Fibroblast of the aortic adventitia (primary cell): ENCODE data around the gene RBAK. TPM values are rescaled to one million over a fixed set of nuclear protein-coding genes. Genes with fewer than 3 reads are reported as not detected.

ENCODE experiments used
- DNase-seq: peaks from one replicate; pipeline ENCODE4 v3.0.0-alpha.2; 2010; ENCODE audit warnings: low read depth
- H3K4me3 ChIP-seq: 2 replicates; pipeline ENCODE4 v1.5.1; 2011; ENCODE audit warnings: low read depth, mild to moderate bottlenecking, control low read depth, low read length, moderate library complexity
- small RNA-seq: library from RNA; depleted of rRNA; stranded (forward); fragments of <200 nt; gene quantifications from one replicate; pipeline ENCODE3, GENCODE V24; 2012
- total RNA-seq: library from RNA; depleted of rRNA; stranded (reverse); fragments of >200 nt; gene quantifications from 2 replicates; pipeline ENCODE4 v1.2.3, GENCODE V29; 2012; ENCODE audit warnings: low replicate concordance
- TF ChIP-seq, protein P1 (sequence below): IDR thresholded peaks from 2 replicates; pipeline ENCODE4 v1.5.1; 2011; ENCODE audit warnings: mild to moderate bottlenecking, low read length, control low read depth, inconsistent platforms; ENCODE audit not compliant: insufficient read depth

RBAK gene
- total RNA-seq, 1 donor = 9.1 TPM

- TF ChIP-seq, protein P1, sequence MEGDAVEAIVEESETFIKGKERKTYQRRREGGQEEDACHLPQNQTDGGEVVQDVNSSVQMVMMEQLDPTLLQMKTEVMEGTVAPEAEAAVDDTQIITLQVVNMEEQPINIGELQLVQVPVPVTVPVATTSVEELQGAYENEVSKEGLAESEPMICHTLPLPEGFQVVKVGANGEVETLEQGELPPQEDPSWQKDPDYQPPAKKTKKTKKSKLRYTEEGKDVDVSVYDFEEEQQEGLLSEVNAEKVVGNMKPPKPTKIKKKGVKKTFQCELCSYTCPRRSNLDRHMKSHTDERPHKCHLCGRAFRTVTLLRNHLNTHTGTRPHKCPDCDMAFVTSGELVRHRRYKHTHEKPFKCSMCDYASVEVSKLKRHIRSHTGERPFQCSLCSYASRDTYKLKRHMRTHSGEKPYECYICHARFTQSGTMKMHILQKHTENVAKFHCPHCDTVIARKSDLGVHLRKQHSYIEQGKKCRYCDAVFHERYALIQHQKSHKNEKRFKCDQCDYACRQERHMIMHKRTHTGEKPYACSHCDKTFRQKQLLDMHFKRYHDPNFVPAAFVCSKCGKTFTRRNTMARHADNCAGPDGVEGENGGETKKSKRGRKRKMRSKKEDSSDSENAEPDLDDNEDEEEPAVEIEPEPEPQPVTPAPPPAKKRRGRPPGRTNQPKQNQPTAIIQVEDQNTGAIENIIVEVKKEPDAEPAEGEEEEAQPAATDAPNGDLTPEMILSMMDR = no peak
- H3K4me3 ChIP-seq = no peak overlapping the region
- DNase-seq = no peak
These were observed 70.7 kb downstream of the RBAK start for GRCh38 chr7:5116359-5116758.

DNA sequence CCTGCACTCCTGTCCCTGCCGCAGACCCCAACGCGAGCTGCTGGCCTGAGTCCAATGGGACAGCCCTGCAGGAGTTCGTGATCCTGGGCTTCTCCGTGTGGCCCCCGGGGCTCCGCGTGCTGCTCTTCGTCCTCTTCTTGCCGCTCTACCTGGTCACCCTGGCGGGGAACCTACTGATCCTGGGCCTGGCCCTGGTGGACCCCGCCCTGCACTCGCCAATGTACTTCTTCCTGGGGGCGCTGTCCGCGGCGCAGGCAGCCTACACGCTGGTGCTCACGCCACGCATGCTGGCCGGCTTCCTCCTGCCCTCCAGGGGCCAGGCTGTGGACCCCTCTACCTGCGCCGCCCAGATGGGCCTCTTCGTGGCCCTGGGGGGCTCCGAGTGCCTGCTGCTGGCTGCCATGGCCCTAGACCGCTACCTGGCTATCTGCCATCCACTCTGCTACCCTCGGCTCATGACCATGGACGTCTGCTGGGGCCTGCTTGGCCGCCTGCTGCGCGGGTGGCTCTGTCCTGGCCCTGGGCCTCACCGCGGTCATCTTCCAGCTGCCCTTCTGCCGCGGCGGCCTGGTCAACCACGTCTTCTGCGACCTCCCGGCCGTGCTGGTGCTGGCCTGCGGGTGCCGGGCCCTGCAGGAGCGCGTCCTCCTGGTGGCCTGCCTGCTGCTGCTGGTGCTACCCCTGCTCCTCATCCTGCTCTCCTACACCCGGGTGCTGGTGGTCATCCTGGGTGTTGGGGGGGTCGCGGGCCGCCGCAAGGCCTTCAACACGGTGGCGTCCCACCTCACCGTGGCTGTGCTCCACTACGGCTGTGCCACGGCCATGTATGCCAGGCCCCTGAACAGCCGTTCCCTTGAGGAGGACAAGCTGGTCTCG lies 71.7 kb downstream of the RBAK start:
- H3K4me3 ChIP-seq = no peak overlapping the region
- DNase-seq = no peak
- TF ChIP-seq, protein P1 = no peak

Small RNAs within 50 kb of the gene (small RNA-seq; reads per million reads assigned to genes)
- not detected for gene AC092032.1

Other genes starting within 250 kb of the RBAK start
- gene PAPOLB, start 183.8 kb upstream of the RBAK start, total RNA-seq = 0.18 TPM in 1 of 2 replicates, not detected in the other
- 0.25 and 1.4 TPM in 2 replicates for gene RADIL, start 162.1 kb upstream of the RBAK start, total RNA-seq
- not detected in 2 replicates for gene MMD2, start 86.7 kb upstream of the RBAK start, total RNA-seq
- 37.6 and 51.2 TPM in 2 replicates for gene WIPI2, start 144.4 kb downstream of the RBAK start, total RNA-seq
- 0.49 and 0.90 TPM in 2 replicates for gene SLC29A4, start 237.1 kb downstream of the RBAK start, total RNA-seq